HG03095 (cell line): ENCODE results near the gene ZSWIM3.

Experiments used
- ATAC-seq: cut with Tn5 transposase; IDR thresholded peaks from one replicate; pipeline ENCODE4 v1.9.1; 2021; ENCODE audit warnings: moderate library complexity; ENCODE audit not compliant: unreplicated experiment

ZSWIM3 gene

DNA sequence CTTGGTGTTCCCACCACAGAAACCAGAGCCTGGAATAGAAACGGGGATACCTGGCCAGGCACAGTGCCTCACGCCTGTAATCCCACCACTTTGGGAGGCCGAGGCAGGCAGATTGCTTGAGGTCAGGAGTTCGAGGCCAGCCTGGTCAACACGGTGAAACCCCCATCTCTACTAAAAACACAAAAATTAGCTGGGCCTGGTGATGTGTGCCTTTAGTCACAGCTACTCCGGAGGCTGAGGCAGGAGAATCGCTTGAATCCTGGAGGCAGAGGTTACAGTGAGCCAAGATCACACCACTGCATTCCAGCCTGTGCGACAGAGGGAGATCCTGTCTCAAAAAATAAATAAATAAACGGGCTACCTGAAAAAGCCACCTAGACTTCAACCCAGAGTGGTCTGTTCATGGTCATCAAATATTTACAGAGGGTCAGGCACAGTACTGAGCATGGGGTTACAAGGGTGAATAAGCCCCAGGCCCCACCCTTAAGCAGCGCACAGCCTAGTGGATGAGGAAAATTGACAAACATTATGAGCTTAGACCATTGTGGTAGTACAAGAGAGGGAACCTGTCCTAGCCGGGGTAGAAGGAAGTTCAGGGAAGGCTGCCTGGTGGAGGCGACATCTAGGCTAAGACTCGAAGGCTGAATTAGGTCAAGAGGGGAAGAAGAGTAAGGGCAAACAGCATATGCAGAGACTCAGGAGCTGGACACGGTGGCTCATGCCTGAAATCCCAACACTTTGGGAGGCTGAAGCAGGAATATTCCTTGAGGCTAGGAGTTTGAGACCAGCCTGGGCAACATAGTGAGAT is 69.9 kb downstream of the ZSWIM3 start:
- no peak for ATAC-seq
